Bronchial epithelial cell (primary cell): ENCODE data around the gene SLC39A11. TPM values are rescaled to one million over a fixed set of nuclear protein-coding genes. Genes with fewer than 3 reads are reported as not detected.
A peak's percentile ranks its signal among the peaks of the same experiment; 100 is the strongest.
"Not testable (repeated sequence)": the region's sequence is repeated elsewhere in the genome, so short reads cannot be mapped to it uniquely, and the experiment has no call there.

Source experiments
- DNase-seq: peaks from one replicate; pipeline ENCODE4 v3.0.0-alpha.2; 2010; ENCODE audit warnings: low read depth
- FAIRE-seq: peaks from 2 replicates; lab custom pipeline; 2011; peaks lifted over from hg19 to GRCh38; lab: Jason Lieb, UNC
- H3K27me3 ChIP-seq: 2 replicates; pipeline ENCODE4 v1.5.1; 2011; ENCODE audit warnings: low read length; ENCODE audit not compliant: control insufficient read depth, insufficient read depth
- H3K36me3 ChIP-seq: 2 replicates; pipeline ENCODE4 v1.5.1; 2011; ENCODE audit warnings: low read length; ENCODE audit not compliant: control insufficient read depth, insufficient read depth
- H3K4me3 ChIP-seq: 2 replicates; pipeline ENCODE4 v1.5.1; 2011; ENCODE audit warnings: mild to moderate bottlenecking, low read depth, low read length, control low read depth
- CTCF ChIP-seq: IDR thresholded peaks from 2 replicates; pipeline ENCODE4 v1.5.1; 2011; ENCODE audit warnings: mild to moderate bottlenecking, moderate library complexity, low read length, control low read depth, inconsistent platforms; ENCODE audit not compliant: insufficient read depth, severe bottlenecking
- total RNA-seq: library from RNA; depleted of rRNA; stranded (reverse); fragments of >200 nt; gene quantifications from 2 replicates; pipeline ENCODE4 v1.2.1, GENCODE V29; 2014

Gene SLC39A11
- total RNA-seq, 1 donor from 2014 or later = 23.4 TPM

DNA sequence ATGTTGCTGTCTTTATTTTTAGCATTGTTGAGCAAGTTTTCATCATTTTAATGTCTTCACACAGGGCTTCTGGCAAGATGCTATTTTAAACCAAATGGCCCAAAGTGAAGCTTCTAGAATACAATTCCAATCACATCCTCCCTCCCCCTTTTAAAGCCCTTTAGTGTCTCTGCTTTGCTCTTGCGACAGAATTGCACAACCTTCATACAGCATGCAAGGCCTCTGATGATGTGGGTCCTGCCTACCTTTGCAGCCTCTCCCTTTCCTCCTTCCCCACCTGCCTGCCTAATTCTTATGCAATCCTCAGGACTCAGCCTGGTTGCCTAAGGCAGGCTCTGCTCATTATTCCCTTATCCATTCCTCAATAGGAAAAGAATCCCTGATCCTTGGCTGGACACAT, 381.7 kb downstream of the SLC39A11 start:
- FAIRE-seq = no peak
- H3K4me3 ChIP-seq = peak overlapping the region; percentile 9

GRCh38 chr17:72710202-72710601, 382.3 kb downstream of the SLC39A11 start:
- H3K4me3 ChIP-seq = peak overlapping the region; percentile 9
- no peaks in the 10 kb centered on the region for H3K27me3 ChIP-seq
- no peak for TF ChIP-seq CTCF
- H3K36me3 ChIP-seq = peaks cover 2% of the 10 kb centered on the region
- DNase-seq (peak; percentile 96), FAIRE-seq (no peak)

More for the DNA sequence above, 381.7 kb downstream of the SLC39A11 start:
- H3K36me3 ChIP-seq = peaks cover 2% of the 10 kb centered on the region
- no peaks in the 10 kb centered on the region for H3K27me3 ChIP-seq
- peak; percentile 97 for DNase-seq
- no peak for TF ChIP-seq CTCF

DNA sequence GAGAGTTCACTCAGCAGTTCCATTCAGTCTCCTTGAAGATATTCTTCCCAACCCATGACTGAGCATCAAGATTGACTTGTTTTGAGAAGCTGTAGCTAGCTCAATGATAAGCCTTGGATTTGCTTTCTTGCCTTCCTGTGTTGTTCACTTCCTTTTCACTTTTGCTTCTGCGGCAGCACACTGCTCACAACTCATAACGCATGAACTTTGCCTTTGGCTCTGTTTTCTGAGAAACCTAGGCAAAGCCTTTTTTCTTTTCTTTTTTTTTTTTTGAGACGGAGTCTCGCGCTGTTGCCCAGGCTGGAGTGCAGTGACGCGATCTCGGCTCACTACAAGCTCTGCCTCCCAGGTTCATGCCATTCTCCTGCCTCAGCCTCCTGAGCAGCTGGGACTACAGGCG, 383.8 kb downstream of the SLC39A11 start:
- not testable (repeated sequence) for DNase-seq, H3K27me3 ChIP-seq, H3K4me3 ChIP-seq, H3K36me3 ChIP-seq, FAIRE-seq

DNA sequence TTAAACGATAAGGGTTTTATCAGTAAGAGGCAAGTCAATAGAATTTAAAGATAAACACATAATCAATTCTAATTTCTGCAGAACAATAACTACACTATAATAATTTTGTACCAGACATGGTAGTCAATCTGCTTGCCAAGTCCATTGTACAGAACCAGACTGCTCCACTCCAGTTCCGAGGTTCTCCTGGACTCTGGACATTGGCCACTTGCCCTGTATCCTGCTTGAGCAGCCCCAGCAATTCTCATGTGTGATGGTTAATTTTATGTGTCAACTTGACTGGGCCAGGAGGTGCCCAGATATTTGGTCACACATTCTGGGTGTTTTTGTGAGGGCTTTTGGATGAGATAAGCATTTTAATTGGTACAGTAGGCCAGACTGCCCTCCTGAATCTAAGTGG, 384.6 kb downstream of the SLC39A11 start:
- Histone ChIP-seq H3K4me3 (no peak overlapping the region), H3K27me3 (no peaks in the 10 kb centered on the region), H3K36me3 (peaks cover 2% of the 10 kb centered on the region)
- no peak for TF ChIP-seq CTCF
- DNase-seq (no peak), FAIRE-seq (no peak)

DNA sequence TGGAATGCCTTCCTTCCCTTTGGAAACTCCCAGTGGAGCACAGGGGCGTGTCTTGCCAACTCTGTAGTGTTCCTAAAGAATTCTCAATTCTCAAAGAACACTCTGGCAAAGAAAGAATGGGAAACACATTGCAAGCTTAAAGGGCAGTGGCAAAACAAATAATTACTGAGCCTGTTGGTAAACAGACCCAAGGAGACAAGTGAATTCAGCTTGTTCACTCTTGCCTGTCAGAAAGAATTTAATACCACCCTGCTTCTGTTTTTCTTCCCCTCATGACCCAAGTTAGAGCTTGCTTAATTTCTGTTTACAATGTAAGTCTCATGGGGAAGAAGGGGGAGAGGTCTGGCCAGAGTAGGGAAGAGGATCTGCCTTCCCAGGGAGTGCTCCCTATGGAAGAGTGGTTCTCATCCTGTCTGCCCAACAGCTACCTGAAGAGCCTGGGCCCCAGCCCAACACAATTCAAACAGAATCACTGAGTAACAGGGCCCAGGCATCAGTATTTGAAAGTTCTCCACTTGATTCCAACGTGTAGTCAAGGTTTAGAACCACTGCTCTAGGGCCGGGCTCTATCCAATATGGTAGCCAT, 386.0 kb downstream of the SLC39A11 start:
- H3K4me3 ChIP-seq = no peak overlapping the region
- no peaks in the 10 kb centered on the region for H3K36me3 ChIP-seq
- DNase-seq = peak; percentile 88
- H3K27me3 ChIP-seq = no peaks in the 10 kb centered on the region
- no peak for TF ChIP-seq CTCF
- no peak for FAIRE-seq

- FAIRE-seq = no peak
- H3K4me3 ChIP-seq = no peak overlapping the region
- no peaks in the 10 kb centered on the region for H3K27me3 ChIP-seq
- peak; percentile 77 for DNase-seq
- no peaks in the 10 kb centered on the region for H3K36me3 ChIP-seq
- TF ChIP-seq CTCF = no peak
These were observed 386.5 kb downstream of the SLC39A11 start for GRCh38 chr17:72705905-72706395.
